HG02588 (cell line): ENCODE data around the gene TOR4A.

ENCODE experiments used
- ATAC-seq: cut with Tn5 transposase; IDR thresholded peaks from one replicate; pipeline ENCODE4 v1.9.1; 2021; ENCODE audit warnings: mild to moderate bottlenecking, moderate library complexity; ENCODE audit not compliant: unreplicated experiment

TOR4A gene

DNA sequence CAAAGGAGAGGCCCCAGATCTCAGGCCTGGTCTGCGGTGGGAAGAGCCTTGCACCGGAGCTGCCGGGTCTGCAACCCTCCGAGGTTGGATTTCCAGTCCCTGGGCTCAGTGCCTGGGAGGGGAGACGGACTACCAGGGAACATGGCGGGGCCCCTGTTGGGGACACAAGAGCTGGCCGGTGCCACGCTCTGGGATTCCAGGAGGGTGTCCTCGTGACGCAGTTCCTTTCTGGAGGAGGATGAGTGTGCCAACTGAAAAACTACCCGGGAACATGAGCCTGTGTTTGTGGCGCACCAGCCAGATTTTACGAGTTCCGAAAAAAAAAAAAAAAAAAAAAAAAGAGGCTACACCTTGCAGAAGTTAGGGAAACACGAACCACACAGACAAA, 15.6 kb downstream of the TOR4A start:
- no peak for ATAC-seq

DNA sequence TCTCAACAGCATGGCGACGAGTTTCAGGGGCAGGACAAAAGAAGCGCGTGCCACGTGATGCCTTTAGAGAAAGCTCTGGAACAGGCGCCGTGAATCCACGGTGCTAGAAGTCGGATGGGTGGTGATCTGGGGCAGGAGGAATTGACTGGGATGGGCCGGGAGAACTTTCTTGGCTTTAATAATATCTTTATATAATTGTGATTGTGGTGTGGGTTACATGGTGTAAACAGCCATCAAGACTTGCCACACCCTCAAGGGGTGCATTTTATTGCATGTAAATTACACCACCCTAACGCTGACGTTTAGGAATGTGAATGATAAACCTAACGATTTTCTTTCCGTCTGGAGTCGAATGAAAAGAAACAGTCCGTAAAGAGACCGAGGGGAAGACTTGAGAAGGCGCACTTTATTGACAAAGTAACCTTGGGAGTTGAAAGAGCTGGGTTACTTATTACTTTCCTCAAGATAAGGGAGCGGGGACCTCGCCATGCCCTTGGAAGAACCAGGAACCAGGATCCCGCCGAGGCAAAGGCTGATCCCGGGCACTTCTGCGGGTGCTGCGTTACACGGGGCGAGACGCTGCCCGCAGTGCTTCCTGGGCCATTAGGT, 16.1 kb downstream of the TOR4A start:
- ATAC-seq: no peak

DNA sequence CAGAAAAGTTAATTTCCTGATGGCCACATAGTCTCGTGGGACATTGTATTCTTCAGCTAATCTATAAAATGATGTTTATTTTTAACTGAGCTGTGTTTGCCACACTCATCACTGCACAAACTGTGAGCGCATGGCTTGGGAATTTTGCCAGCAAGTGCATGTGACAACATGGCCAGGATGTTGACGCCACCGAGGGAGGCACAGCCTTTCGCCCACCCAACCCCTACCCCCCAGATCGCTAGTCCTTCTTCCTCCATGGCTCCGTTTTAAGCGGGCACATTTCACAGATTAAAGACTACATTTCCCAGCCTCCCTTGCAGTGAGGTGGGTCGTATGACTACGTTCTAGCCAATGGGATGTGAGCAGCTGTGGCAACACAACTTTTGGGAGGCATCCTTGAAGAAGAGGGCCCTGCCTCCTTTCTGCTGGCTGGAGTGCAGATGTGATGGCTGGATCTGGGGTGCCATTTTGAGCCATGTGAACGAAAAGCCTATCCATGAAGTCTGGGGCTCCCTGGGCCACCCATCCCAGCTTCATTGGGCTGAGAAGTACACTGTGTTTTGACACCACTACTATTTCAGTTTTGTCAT, 16.7 kb downstream of the TOR4A start:
- ATAC-seq: no peak

DNA sequence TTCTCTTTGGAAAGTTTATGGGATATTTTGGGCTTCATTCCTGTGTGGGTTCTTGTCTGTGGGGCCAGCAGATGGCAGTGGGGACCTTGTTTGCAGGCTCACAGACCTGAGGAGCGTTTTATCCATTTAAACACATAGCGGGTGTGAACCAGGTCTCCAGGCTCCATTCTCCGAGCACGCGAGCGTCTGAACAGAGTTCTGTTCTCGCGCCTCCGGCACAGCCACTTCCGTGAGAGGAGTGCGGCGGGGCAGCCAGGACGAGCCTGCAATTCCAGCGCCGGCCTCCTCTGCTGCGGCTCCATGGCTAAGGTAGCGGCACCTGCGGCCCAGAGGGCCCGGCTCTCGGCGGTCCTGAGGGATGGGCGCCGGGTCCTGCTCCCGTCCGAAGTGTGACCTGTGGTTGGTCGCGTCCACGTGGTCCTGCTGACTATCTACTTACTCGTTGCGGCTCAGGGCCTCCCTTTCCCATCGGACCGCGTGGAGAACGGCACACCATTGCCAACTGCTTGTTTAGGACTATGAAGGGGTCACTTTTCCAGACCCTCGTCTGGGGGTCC, 17.2 kb downstream of the TOR4A start:
- ATAC-seq: no peak

DNA sequence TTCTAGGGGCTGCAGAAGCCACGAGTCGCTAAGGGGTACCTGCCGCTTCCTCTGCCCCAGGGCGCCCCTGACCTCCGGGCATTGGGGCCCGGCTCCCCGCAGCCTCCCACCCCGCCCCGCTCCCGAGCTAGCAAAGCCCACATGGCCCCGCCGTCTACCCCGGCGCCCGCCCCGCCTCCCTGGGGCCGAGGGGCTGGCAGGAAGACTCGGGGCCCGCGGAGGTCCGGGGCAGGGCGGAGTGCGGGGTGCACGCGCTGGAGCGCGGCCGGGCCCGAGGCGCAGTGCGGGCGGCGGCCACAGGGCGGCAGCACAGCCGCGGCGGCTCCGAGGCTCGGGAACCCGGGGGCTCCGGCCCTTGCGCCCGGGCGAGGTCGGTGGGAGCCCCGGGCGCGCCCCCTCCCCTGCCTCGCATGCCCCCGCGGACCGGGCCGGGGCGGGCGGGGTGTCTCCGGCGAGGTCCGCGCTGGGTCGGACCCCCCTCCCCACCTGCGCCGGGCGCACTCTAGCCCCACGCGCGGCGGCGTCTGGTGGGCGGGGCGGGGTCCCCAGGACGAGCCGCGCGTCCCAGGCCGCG, 17.8 kb downstream of the TOR4A start:
- ATAC-seq: no peak

DNA sequence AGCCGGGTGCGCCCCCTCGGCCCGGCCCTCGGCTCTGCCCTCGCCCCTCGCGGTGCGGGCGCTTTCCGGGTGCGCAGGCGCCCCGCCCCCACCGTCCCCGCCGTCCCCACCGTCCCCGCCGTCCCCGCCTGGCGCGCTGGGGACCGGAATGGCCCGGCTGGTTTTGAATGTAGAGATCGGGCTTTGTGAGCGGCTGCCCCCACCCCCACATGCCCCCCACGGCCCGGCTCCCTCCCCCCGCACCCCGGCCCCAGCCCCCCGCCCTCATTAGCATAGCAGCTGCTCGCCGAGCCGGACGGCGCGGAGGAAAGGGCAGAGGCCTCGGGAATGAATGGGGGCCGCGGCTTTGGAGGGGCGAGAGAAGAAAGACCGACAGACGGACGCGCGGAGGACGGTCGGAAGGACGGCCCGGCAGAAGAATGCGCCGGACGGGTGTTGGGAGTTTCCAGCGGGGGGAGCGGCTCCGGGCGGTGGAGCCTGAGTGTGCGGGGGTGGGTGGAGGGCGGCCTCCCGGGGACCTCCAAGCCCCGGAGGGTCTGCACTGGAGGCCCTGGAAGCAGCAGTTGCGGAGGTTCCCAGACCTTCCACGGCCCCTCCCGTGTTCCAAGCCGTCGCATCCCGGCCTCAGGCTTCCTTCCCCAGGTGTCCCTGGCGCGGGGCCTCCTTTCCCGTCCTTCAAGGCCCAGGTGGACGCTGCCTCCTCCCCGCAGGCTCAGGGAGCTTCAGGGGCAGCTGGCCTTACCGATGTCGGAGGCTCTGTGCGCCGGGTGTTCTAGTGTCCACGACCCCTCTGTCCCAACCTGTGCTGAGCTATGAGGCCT, 18.5 kb downstream of the TOR4A start:
- no peak for ATAC-seq

DNA sequence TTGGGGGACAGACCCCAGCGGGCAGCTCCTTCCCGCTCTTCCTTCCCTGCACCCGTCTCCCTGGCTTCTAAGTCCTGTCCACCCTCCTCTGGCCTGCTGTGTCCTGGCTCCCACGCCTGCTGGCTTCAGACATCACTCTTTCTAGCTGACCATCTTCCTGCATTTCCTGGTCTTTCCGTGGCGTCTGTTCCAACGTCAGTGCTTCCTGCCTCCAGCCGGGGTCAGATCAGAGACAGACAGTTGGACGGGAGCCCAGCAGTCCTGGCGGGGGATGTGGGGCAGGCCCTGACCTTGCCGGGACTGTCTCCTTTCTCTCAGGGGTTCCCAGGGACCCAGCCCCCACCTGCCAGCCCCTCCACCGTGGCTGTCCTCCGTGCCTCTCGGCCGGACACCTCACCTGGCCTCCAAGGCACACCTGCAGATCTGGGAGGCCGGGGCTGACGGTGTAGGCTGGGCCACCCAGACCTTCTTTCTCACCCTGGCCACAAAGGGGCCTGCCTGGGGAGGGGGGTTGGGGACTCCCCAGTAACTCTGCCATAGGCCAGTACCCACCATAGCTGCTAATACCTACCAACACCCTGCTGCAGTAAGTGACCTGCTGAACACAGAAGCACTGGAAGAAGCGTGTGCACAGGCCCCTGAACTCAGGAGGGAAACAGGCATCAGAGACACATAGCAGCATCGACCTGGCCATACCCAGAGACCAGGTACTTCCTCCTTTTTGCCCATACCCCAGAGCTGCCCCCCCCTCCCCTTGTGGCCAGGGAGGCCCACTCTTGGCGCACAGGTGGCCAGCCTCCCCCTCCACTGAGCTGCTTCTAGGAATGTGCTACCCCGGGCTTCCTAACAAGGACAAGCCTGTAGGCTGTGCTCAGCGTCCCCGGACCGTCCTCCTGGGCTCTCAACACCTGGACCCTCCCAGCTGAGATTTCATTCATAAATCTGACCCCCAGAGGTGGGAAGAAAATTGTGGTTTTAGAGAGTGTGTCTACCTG, 19.4 kb downstream of the TOR4A start:
- ATAC-seq: no peak

DNA sequence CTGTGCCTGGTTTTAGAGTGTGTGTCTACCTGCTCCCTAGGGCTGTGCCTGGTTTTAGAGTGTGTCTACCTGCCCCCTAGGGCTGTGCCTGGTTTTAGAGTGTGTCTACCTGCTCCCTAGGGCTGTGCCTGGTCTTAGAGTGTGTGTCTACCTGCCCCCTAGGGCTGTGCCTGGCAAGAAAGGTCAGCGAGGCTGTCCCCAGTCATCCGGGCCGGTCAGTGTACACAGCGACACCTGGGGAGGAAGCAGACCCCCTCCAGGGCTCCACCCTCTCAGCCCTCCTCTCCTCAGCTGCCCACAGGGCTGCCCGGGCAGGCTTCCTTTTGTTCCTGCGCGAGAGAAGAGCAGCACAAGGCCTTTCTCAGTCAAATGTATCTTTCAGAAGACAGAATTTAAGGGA, 20.4 kb downstream of the TOR4A start:
- ATAC-seq: no peak

DNA sequence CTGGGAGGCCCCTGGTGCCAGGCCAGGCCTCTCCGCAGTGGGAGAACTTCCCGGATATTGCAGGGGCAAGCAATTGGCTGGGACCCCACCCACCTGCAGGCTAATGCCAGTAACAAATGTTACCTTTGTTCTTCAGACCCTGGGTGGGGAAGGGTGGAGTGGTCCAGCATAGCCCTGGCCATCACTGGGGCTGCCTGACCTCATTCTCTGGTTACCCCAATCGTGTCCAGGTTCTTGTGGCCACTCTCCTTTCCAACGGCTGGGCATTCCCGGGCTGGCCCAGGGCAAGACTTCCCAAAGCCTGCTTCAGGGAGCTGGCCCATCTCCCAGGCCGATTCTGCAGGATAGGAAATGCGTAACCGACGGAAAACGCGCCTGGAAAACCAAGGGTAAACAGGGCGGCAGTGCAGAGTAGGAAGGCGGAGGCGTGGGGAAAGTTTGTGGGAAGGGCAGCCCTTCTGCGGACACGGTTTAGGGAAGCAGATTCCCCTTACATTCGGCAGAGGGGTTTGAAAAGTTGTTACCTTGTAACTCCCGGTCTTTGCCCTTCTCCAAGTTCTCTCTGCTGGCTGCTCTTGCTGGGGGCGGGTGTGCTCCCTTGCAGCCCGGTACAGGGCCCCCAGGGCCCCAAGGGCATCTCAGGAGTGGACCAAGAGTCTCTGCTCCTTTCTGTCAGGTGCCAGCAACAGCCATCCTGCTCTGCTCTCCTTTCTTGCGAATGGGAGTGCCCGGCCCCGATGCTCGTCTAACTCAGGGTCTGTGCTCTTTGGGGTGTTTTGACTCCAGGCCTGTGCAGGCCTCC, 21.1 kb downstream of the TOR4A start:
- no peak for ATAC-seq

DNA sequence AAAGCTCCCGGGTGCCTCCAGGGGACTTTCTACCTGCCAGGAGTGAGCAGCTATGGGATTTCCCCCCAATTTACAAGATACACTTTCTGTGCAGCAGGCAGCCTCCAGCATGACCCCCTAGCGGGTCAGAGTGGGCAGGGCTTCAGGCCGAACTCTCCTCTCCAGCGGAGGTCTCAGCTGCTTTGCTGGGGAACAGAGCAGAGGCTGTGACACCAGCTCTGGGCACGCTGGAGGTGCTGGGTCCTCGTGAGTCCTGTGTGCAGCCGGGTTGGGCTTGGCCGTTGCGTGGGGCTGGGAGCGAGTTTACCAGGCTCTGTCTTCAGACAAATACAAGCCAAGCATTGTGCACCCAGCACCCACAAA, 21.7 kb downstream of the TOR4A start:
- no peak for ATAC-seq

DNA sequence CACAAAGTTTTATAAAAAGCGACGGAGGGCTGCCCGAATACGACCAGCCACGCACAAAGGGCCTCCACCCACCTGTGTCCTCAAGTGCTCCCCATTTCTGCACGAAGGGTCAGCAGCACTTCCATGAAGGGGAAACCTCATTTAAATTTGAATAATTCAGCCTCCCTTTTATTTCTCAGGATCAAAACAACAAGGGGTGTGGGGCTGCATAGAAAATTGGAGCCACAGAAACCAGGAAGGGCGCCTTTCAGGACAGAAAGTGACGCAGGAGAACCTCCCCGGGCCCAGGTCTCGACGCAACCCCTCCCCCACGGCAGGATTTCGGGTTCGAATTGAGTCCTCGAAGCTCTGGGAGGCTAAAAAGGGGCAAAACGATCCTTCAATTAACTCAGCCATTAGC, 22.4 kb downstream of the TOR4A start:
- ATAC-seq: no peak

DNA sequence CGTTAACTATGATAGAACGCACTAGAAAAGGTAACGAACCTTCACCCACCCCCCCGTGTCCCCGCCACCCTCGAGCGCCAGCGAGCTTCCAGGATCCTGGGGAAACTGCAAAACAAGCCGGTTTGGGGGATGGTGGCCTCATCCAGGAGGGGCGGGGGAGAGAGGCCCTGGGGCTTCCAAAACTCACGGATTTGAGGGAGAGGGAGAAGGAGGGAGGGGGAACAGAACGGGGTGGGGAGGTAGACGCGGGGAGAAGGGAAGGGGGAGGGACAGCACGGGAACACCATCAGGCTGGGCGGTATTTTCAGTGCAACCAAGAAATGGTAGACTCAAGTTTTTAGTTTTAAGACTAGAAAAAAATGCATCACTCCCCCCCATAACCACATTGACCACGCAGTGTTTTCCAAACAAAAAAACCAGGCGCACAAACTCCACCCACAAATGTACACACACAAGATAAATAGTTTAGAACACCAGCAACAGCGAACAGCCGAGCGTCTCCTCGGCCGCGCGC, 23.1 kb downstream of the TOR4A start:
- ATAC-seq: no peak

DNA sequence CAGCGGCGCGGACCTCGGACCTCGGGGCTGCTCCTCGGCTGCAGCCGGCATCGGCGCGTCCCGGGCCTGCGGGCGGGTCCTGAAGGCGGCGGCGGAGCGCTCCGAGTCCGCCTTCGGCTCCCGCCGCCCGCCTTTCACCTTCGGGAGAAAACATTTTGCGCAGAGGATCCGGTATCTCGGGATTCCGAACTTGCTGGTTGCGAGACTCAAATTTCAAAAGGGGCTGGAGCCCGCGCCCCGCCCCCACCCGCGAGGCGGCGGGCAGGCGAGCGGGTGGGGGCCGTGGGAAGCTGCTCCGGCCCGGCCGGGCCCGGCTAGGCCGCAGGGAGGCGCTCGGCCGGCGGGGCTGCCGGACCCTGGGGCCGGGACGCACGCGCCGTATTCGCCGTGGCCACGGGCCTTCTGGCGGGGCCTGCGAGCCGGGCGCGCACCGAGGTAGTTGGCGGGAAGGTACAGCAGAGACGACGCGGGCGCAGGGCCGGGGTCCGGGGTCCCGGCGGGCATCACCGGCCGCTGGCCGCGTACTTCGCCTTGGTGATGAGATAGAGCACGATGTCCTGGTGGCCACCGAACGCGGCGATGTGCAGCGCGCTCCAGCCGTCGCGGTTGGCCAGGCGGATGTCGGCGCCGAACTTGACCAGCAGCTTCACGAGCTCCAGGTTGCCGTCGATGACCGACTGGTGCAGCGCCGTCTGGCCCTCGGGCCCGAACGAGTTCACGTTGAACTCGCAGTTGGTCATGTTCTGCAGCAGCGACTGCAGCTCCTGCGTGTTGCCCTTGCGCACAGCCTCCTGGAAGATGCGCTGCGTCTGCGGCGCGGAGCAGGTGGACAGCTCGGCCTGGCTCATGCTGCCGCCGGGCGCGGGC, 23.8 kb downstream of the TOR4A start:
- ATAC-seq: peak; percentile 25

DNA sequence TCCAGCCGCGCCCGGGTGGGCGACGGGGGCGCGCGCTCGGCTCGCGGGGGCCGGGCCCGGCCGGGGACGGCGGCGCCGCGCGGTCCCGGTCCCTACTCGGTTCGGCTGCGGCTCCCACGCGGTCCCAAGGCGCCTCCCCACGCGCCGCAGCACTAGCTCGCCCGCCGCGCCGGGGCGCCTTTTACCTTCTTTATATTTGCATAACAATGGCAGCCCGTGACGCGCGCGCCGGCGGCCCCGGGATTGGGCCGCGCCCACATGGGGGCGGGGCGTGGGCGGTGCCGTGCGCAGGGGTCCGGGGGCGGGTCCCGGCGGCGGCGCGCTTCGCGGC, 24.6 kb downstream of the TOR4A start, which contains the start of gene NRARP:
Gene NRARP, minus strand, starts transcription at position 154 of the 331 bp plus-strand sequence. CDS start 343 bp downstream, outside the sequence.
- ATAC-seq: peak; percentile 72

DNA sequence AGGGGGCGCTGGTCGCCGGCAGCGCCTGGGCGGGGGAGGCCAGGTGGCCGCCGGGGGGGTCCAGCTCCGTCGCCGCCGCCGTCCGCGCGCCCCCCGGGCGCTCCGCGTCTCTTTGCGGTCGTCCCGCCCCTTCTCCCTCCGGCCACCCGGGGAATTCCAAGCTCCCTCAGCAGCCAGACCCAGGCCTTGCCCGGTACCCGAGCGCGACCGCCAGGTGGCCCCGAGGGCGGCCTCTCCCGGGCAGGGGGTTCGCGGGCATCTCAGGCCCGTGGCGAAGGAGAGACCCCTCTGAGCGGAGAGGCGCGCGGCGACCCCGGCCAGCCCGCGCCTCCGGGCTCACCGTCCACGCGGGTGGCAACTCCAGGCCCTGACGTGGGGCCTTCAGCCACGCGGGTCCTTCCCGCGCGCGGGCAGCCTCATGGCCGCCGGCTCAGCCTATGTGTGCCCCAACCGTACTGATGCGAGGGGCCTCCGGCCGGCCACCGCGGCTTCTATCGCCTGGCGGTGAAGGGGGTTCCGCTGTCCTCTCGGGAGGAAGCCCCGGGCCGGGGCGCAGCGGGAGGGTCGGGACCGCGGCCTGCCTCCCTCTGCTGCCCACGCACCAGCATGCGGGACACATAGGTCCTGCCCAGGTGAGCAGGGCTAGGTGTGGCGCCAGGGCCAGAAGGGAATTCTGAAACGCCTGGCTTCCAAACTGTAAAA, 25.1 kb downstream of the TOR4A start:
- peak; percentile 28 for ATAC-seq

DNA sequence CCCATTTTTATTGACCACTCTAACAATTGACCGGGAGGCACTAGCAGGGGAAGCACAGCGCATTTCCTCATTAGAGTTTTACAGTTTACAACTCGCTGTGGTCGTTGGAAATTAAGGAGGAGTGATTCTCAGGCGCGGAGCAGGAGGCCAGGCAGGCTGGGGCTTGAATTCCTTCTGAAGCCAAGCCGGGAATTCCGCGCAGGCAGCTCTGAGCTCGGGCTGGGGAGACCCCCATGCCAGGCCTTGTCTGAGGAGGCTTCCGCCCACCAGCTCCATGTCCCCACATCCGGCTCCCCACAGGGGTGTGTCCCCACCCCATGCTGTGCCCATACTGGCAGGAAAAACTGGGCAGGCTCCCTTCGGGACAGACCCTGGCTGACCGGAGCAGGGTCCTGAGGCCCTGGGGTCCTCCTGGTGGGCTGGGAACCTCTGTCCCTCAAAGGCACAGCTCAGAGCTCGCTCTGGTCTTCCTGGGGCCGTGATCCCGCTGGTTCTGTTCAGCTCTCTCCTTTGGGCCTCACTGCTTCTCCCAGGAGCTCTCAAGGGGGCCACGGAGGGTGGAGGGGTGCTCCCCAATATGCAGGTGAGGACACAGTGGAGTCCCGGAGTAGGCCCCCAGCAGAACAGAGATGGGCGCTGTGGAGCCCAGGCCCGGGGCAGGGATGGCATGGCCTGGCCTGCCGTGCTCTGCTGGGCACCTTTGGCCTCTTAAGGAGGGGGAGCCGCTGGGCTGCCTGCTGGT, 25.8 kb downstream of the TOR4A start:
- ATAC-seq: no peak

DNA sequence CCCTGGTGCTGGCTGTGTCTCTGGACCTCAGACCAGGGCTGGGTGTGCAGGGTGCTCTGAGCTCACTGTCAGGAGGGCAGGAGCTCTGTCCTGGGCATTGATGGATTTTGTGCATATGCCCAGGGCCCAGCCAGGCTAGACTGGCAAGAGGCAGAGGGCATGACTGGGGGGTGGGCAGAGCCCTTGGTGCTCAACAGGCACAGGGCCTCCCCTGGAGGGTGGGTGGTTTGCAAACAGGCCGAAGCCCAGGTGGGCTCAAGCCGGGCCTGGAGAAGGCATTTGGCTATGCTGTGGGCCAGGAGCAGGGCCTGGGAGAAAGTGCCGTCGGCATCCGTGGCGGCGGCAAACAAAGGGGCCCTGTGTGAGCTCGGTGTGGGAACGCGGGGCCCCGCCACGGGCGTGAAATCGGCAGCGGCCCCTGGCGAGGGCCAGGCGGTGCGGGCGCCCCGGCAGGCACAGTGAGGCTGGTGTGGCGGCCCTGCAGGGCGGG, 26.4 kb downstream of the TOR4A start:
- ATAC-seq: no peak
